ENCODE data around the gene PHF21A.
"Not testable (repeated sequence)": the region's sequence is repeated elsewhere in the genome, so short reads cannot be mapped to it uniquely, and the experiment has no call there.

Gene PHF21A

GRCh38 chr11:46120346-46121300 is 631 bp downstream of the PHF21A start:
- no peak for DNase-seq (ENCODE audit: low read depth)

- peak; percentile 61 for DNase-seq (ENCODE audit: low read depth)
Measured at GRCh38 chr11:46119352-46120216, 1.7 kb downstream of the PHF21A start.

DNA sequence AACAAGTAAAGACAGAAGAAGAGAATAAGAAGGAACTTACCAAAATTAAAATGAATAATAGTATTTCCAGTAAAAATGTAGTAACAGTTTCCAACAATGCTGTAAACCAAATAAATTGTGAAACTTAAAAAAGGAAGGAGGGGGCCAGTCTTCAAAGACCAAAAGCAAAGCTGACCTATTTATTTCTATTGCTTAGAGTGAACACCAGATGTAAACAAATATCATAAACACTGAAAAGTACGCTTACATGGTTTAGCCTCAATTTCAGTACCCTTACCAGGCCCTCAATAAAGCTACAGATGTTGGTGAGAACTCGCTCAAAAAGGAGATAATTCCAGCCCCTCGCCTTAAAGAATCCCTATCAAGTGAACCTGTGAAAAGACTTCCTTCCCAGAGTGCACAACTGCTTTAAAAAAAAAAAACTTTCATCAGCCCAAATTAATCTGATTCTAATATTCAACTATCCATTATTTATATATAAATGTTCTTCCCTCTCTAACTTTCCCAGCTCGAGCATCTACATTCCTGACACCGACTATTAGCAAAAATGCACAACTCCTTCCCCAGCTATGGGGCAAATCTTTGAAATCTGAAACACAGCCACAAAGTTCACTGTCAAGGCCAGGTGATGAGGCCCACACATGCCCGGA is 2.4 kb downstream of the PHF21A start:
- DNase-seq (ENCODE audit: low read depth) = no peak

DNA sequence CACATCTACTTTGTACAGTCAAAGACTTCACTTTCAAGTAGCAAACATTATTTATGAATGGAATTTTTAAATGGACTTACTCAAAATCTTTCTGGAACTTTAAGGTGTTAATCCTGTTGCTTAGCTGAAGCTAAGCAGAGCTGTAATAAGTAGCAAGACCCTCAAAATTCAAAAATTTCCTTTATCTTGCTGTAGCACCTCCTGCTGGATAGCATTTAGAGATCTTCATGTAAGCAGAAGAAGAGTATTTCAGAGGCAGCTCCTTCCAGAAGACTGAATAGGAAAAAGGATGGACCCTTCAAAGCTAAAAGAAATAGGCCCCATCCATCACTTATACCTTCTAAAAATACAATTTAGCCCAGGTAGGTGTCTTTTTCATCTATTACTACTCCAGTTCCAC is 3.4 kb downstream of the PHF21A start:
- no peak for DNase-seq (ENCODE audit: low read depth)

GRCh38 chr11:46116712-46117037 is 4.6 kb downstream of the PHF21A start:
- DNase-seq (ENCODE audit: low read depth) = not testable (repeated sequence)

DNA sequence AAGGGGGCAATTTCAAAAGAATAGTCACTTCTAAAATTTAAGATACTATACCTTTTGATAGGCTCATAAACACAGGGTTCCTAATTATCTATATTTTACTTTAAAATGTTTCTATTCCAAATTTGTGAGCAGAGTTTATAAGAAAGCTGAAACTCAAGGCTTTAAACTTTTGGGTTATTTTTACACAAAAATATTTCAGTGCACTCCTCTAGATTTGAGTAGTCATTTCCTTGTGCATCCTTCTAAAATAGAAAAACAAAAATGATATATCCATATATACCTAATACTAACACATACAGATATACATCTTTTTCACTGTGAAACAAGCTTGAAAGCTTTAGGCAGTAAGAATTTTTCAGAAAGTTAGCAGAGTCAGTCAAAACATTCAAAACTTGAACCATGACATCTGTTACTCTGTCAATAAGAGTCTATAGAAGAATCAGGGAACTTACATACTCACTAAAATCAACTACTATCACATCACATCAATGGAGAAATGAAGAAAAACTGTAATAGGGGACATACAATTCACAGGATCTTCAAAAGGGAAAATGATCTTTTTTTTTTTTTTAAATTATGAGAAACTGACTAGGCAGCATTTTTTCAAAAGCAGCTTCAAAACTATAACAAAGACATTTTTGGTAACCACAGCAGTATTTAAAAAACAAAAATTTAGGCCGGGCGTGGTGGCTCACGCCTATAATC is 5.1 kb downstream of the PHF21A start:
- DNase-seq (ENCODE audit: low read depth) = no peak

- DNase-seq (ENCODE audit: low read depth) = no peak
Measured at GRCh38 chr11:46114961-46115360, 6.3 kb downstream of the PHF21A start.

DNA sequence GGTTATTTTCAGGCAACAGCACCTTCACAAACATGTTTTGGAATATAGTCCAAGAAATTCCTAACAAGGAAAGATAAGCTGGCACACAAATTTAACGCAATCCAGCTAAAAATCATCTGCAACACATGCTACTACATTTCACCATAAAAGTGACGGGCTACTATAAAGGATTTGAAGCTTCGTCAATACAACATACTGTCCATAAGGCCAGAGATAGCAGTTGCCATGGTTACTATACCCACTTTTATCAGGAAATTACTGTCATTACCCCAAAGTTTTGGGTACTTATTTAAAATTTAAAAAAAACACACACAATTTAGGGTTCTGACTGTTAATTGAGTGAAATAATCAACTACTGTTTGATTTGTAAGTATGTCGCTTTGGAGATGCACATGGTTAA is 6.9 kb downstream of the PHF21A start:
- no peak for DNase-seq (ENCODE audit: low read depth)

DNA sequence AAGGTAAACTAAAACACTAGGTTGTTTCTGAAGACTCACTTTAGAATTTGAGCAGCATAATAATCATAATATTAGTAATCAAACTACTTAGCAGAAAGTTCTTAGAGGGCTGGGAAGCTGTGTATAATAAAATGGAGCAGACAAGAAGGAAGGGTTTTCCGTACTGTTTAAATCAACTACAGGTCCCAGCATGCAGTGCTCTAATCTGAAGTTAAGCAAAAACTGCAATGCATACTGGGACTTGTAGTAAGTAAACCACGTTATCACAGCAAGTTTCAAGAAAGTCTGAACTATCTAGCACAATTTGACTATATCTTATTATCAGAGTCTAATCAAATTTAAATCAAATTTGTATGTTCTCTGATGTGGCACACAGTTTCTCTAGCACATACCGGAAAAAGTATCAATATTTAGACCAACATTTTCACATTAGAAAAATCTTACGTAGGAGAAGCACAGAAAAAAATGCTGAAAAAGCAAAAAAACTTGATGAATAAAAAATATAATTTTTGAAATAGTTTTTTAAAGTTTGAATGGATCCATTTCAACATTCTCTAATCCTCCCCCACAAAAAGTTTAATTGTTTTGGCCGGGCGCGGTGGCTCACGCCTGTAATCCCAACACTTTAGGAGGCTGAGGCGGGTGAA is 8.2 kb downstream of the PHF21A start:
- no peak for DNase-seq (ENCODE audit: low read depth)

DNA sequence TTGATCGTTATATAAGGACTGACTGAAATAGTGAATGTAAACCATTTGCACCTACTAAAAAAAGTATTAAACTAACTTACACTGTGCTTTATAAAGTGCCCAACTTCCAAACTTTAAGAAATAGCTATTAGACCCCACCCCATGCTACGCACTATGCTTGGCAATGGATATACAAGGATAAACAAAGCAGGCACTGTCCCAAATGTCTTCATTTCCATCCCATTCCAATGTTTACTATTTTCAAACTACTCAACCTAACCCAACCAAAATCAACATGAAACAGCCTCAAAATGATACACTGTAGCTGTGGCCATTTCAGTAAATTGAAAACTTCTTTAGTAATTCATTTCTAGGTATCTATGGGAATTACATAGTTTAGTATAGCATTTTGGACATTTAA is 12.5 kb downstream of the PHF21A start:
- DNase-seq (ENCODE audit: low read depth) = no peak

DNA sequence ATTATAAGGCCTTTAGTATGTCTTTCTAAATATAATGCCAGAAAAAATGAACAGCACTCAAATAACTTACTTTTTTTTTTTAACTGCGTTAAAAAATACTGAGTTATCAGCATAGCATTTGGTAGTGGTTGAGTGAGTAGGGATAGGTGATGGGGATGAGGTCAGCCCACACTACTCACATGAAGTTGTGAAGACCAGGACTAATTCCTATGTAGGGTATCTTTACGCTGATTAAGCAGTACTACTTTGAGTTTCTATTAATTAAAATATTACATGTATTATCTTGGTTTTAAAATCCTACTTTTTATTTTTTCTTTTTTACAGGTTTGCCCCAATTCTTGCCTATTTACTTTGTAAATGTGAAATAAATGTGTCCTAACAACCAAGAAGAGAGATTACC is 13.5 kb downstream of the PHF21A start:
- no peak for DNase-seq (ENCODE audit: low read depth)

DNA sequence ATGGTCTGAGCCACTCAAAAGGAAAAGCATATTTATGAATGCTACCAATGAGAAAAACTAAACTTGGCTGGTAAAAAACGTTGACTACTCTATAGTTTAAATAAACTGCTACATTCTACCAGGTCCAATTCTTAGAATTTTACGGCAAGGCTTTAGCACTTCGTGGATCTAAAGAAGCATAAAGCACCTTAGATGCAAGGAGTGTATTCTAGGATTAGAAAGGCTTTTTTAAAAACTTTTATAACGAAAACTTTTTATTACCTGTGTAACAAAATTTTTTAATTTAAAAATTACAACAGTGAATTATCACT is 13.9 kb downstream of the PHF21A start:
- DNase-seq (ENCODE audit: low read depth) = no peak

DNA sequence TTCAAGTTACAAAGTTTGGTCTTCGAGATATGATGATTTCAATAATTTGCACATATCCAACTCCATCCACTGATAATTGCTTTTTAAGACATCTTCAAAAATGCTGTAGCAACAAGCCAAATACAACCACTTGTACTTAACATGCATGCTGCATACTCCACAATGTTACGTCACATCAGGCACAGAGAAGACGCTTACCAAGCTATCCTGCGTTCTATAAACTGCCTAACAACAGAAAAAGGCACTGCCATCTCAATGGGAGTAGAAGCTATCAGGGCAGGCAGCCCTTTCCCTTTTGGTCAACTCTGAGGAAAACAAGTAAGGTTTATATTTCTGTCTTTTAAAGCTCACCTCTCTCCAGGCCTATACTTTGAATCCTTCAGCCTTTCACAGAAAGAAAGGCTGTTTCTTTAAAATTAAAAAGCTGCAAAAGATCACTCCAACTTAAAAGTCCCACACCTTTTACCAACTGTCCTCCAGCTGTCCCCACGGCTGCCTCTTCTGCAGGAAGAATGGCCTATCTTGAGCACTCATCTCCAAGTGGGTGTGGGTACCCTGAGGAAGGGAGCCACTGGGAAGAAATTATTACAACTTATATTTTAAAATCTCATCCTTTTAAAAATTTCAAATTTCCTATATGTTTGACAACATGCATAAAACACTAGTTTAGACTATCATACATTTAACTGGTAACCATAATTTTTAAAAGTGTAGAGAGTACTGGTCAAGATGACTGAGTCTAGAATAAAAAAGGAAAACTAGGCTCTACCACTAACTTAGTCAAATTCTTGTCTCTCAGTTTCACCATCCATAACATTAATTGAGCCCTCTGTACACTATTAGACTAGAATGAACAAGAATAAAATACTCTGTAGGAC is 14.5 kb downstream of the PHF21A start:
- DNase-seq (ENCODE audit: low read depth) = no peak

DNA sequence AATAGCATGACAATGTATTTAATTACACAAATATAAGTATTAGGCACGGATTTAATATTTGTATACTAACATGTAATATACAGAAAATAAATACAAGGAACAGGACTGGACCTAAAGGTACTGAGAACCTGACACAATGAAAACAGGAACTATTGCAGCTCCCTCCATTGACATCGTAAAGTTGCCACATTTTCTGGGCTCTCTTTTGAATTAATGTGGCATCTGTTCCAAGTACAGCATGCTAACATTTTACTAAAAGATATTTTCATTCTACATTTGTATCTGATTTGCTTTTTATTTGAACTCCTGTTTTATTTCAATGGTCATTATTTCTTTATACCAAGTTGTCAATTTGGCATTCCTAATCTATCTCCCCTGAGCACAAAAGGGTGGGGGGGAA is 15.3 kb downstream of the PHF21A start:
- no peak for DNase-seq (ENCODE audit: low read depth)

GRCh38 chr11:46105134-46105628 is 16.1 kb downstream of the PHF21A start:
- DNase-seq (ENCODE audit: low read depth) = no peak

DNA sequence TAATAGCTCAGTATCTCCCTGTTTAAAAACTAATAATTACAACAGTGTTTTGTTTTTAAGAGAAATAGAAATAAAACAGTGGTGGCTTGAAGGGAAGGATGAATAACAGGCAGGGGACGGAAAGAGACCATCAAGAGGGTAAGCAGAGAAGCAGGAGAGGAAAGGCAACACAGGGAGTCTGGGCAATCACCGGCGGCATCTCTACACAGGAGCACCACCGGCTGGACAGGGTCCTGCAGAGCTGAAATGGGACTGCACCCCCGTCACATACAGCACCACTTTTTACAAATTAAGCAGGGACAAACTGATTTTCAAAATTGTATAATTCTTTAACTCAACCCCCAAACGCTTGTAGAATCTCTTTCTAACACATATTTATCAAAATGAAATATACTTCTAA is 18.4 kb downstream of the PHF21A start:
- DNase-seq (ENCODE audit: low read depth) = no peak

GRCh38 chr11:46100670-46101069 is 20.6 kb downstream of the PHF21A start:
- no peak for DNase-seq (ENCODE audit: low read depth)

DNA sequence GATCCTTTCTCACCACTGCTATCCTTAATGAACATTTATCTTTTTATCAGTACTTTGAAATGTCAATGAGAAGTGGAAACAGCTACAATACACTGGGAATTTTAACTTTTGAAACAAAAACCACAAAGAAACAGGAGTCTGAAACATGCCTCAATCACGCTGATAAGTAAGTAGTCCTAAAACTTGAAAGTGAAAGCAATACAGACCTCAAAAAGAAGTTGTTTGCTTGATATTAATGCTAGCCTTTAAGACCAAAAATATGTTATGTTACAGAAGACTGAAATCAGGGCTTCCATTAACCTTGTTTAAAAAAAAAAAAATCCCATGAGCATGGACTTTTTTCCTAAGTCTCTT is 21.3 kb downstream of the PHF21A start:
- no peak for DNase-seq (ENCODE audit: low read depth)

- DNase-seq (ENCODE audit: low read depth) = no peak
Measured at GRCh38 chr11:46090375-46090774, 30.9 kb downstream of the PHF21A start.

GRCh38 chr11:46079662-46080061 is 41.6 kb downstream of the PHF21A start:
- no peak for DNase-seq (ENCODE audit: low read depth)

GRCh38 chr11:46075928-46076327 is 45.3 kb downstream of the PHF21A start:
- no peak for DNase-seq (ENCODE audit: low read depth)
